HG02884 (cell line): Measurements from ENCODE around the gene SLAMF7.
"Not testable (repeated sequence)": the region's sequence is repeated elsewhere in the genome, so short reads cannot be mapped to it uniquely, and the experiment has no call there.

Experiments
- ATAC-seq: cut with Tn5 transposase; IDR thresholded peaks from one replicate; pipeline ENCODE4 v1.9.1; 2021; ENCODE audit warnings: mild to moderate bottlenecking, moderate library complexity; ENCODE audit not compliant: unreplicated experiment

SLAMF7 gene

GRCh38 chr1:160739098-160739511 is at the start of gene SLAMF7:
TSS of gene SLAMF7 (plus strand) at chr1:160739247. CDS start at chr1:160739302, 55 bp downstream.
- ATAC-seq = peak; percentile 71

GRCh38 chr1:160692390-160692789 is 46.7 kb upstream of the SLAMF7 start:
- ATAC-seq = not testable (repeated sequence)

- ATAC-seq = no peak
Measured at GRCh38 chr1:160702100-160702499, 36.9 kb upstream of the SLAMF7 start.

GRCh38 chr1:160704250-160704649 is 34.8 kb upstream of the SLAMF7 start:
- ATAC-seq = no peak

- ATAC-seq = not testable (repeated sequence)
Measured at GRCh38 chr1:160705212-160705621, 33.8 kb upstream of the SLAMF7 start.

- ATAC-seq = no peak
Measured at GRCh38 chr1:160705742-160706141, 33.3 kb upstream of the SLAMF7 start.

- no peak for ATAC-seq
Measured at GRCh38 chr1:160706526-160707235, 32.4 kb upstream of the SLAMF7 start.

- ATAC-seq = no peak
Measured at GRCh38 chr1:160707236-160708064, 31.6 kb upstream of the SLAMF7 start.

- ATAC-seq = no peak
Measured at GRCh38 chr1:160708118-160708517, 30.9 kb upstream of the SLAMF7 start.

GRCh38 chr1:160708801-160709200 is 30.2 kb upstream of the SLAMF7 start:
- no peak for ATAC-seq

GRCh38 chr1:160709715-160710114 is 29.3 kb upstream of the SLAMF7 start:
- ATAC-seq = no peak

GRCh38 chr1:160710517-160711252 is 28.4 kb upstream of the SLAMF7 start:
- ATAC-seq = no peak

GRCh38 chr1:160711276-160711601 is 27.8 kb upstream of the SLAMF7 start:
- no peak for ATAC-seq

- peak; percentile 34 for ATAC-seq
Measured at GRCh38 chr1:160711602-160712311, 27.3 kb upstream of the SLAMF7 start, which contains the start of gene CD48. TSS of gene CD48 (minus strand) at chr1:160711822. CDS start at chr1:160711763, 59 bp downstream.

- not testable (repeated sequence) for ATAC-seq
Measured at GRCh38 chr1:160712525-160713080, 26.4 kb upstream of the SLAMF7 start.

GRCh38 chr1:160713161-160713560 is 25.9 kb upstream of the SLAMF7 start:
- ATAC-seq = no peak

- ATAC-seq = not testable (repeated sequence)
Measured at GRCh38 chr1:160714034-160714648, 24.9 kb upstream of the SLAMF7 start.

- no peak for ATAC-seq
Measured at GRCh38 chr1:160716013-160716412, 23.0 kb upstream of the SLAMF7 start.

- no peak for ATAC-seq
Measured at GRCh38 chr1:160717306-160717705, 21.7 kb upstream of the SLAMF7 start.

GRCh38 chr1:160718210-160718609 is 20.8 kb upstream of the SLAMF7 start:
- no peak for ATAC-seq
